Endodermal cell (in vitro differentiated cells): ENCODE data around the gene OTUD3. TPM values are rescaled to one million over a fixed set of nuclear protein-coding genes. Genes with fewer than 3 reads are reported as not detected.
"Not testable (repeated sequence)": the region's sequence is repeated elsewhere in the genome, so short reads cannot be mapped to it uniquely, and the experiment has no call there.

ENCODE experiments used
- DNase-seq: peaks from one replicate; pipeline ENCODE4 v3.0.0-alpha.2; 2017
- H3K27ac ChIP-seq: 2 replicates; pipeline ENCODE4 v1.5.1; 2013; ENCODE audit warnings: mild to moderate bottlenecking, low read depth, low read length, moderate library complexity
- H3K27me3 ChIP-seq: 2 replicates; pipeline ENCODE4 v1.6.1; 2013; ENCODE audit warnings: mild to moderate bottlenecking, low read length, moderate library complexity; ENCODE audit not compliant: insufficient read depth, control insufficient read depth, poor library complexity, severe bottlenecking
- H3K36me3 ChIP-seq: 2 replicates; pipeline ENCODE4 v1.7.0; 2013; ENCODE audit warnings: mild to moderate bottlenecking, low read length, moderate library complexity; ENCODE audit not compliant: control insufficient read depth, insufficient read depth
- H3K4me1 ChIP-seq: one replicate; pipeline ENCODE4 v1.7.0; 2013; ENCODE audit warnings: low read length; ENCODE audit not compliant: control insufficient read depth, insufficient read depth
- H3K4me3 ChIP-seq: 2 replicates; pipeline ENCODE4 v1.5.1; 2013; ENCODE audit warnings: mild to moderate bottlenecking, low read length, moderate library complexity
- H3K9ac ChIP-seq: 2 replicates; pipeline ENCODE4 v1.6.1; 2013; ENCODE audit warnings: mild to moderate bottlenecking, low read length, moderate library complexity; ENCODE audit not compliant: poor library complexity, severe bottlenecking; ENCODE audit errors: extremely low read depth
- H3K9me3 ChIP-seq: 2 replicates; pipeline ENCODE4 v1.6.1; 2013; ENCODE audit warnings: mild to moderate bottlenecking, low read length, moderate library complexity; ENCODE audit not compliant: control insufficient read depth
- H3K27ac Mint-ChIP-seq: 2 replicates; pipeline ENCODE4 v1.8.0; 2020; ENCODE audit warnings: mixed read lengths
- H3K27me3 Mint-ChIP-seq: 2 replicates; pipeline ENCODE4 v1.8.0; 2021; ENCODE audit warnings: mild to moderate bottlenecking, mixed read lengths; ENCODE audit not compliant: insufficient read depth
- H3K36me3 Mint-ChIP-seq: 2 replicates; pipeline ENCODE4 v1.8.0; 2020; ENCODE audit warnings: low read depth, mixed read lengths
- H3K4me1 Mint-ChIP-seq: 2 replicates; pipeline ENCODE4 v1.8.0; 2020; ENCODE audit warnings: mixed read lengths
- H3K4me3 Mint-ChIP-seq: 2 replicates; pipeline ENCODE4 v1.8.0; 2020; ENCODE audit warnings: mild to moderate bottlenecking, moderate library complexity, mixed read lengths
- H3K9me3 Mint-ChIP-seq: 2 replicates; pipeline ENCODE4 v1.8.0; 2020; ENCODE audit warnings: mild to moderate bottlenecking, mixed read lengths
- WGBS, 2 experiments: methylation state at CpG; one replicate each; pipeline versions ENCODE4 v1.1.5 to v1.1.7; 2013; ENCODE audit warnings: missing lambda C conversion rate in 2 of 2, mixed read lengths in 1 of 2; ENCODE audit not compliant: insufficient coverage in 1 of 2, insufficient read length in 1 of 2; 5-methylcytosine and 5-hydroxymethylcytosine counted together
- total RNA-seq, 2 donors: library from RNA; stranded (reverse); fragmentation: NEBNext Ultra II Directional in 1 of 2; extraction: Animal tissue kit (Norgen Biotek cat#: 25700) in 1 of 2; gene quantifications; 2 replicates in 1 of 2; 3 replicates in 1 of 2; pipeline ENCODE4 v1.2.1, GENCODE V29; 2021
- TF ChIP-seq, protein P1 (sequence below): fragments of 200-600 bp; sonication (generic); conservative IDR thresholded peaks from 2 replicates; pipeline ENCODE4 v1.5.0; 2021; ENCODE audit warnings: antibody characterized with exemption, mild to moderate bottlenecking

OTUD3 gene
- total RNA-seq, 2 donors from 2014 or later, result 14.5 to 25.0 TPM

DNA sequence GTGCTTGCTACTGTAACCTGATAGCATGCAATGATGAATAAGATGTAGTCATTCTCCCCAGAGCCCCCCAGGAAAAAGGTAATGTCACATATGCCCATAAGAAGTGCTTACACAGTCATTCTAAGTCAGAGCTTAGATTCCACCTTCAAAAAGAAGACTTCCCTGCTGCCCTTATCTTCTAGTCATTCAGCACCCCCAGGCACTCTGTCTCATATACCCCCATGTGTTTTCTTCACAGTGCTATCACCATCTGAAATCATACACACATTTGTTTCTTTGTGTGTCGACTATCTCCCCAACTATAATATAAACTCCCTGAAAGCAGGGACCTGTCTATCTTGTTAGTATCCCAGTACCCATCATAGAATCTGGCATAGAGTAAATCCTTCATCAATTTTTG is 16.2 kb upstream of the OTUD3 start:
- Mint-ChIP-seq H3K27me3 (peaks cover 17% of the 10 kb centered on the region), H3K27ac (no peak overlapping the region), H3K9me3 (peaks cover 24% of the 10 kb centered on the region), H3K36me3 (no peaks in the 10 kb centered on the region), H3K4me1 (no peaks in the 10 kb centered on the region), H3K4me3 (no peak overlapping the region)
- no peak overlapping the region for H3K4me3 ChIP-seq
- H3K27ac ChIP-seq, result no peak overlapping the region
- 85 to 100% methylated on average over 1 of the region's 1 CpG for WGBS, 2 experiments
- no peaks in the 10 kb centered on the region for H3K4me1 ChIP-seq
- no peak overlapping the region for H3K9ac ChIP-seq
- H3K36me3 ChIP-seq, result no peaks in the 10 kb centered on the region
- TF ChIP-seq, protein P1, sequence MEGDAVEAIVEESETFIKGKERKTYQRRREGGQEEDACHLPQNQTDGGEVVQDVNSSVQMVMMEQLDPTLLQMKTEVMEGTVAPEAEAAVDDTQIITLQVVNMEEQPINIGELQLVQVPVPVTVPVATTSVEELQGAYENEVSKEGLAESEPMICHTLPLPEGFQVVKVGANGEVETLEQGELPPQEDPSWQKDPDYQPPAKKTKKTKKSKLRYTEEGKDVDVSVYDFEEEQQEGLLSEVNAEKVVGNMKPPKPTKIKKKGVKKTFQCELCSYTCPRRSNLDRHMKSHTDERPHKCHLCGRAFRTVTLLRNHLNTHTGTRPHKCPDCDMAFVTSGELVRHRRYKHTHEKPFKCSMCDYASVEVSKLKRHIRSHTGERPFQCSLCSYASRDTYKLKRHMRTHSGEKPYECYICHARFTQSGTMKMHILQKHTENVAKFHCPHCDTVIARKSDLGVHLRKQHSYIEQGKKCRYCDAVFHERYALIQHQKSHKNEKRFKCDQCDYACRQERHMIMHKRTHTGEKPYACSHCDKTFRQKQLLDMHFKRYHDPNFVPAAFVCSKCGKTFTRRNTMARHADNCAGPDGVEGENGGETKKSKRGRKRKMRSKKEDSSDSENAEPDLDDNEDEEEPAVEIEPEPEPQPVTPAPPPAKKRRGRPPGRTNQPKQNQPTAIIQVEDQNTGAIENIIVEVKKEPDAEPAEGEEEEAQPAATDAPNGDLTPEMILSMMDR, result no peak
- no peaks in the 10 kb centered on the region for H3K27me3 ChIP-seq
- DNase-seq, result no peak
- peaks cover 15% of the 10 kb centered on the region for H3K9me3 ChIP-seq

DNA sequence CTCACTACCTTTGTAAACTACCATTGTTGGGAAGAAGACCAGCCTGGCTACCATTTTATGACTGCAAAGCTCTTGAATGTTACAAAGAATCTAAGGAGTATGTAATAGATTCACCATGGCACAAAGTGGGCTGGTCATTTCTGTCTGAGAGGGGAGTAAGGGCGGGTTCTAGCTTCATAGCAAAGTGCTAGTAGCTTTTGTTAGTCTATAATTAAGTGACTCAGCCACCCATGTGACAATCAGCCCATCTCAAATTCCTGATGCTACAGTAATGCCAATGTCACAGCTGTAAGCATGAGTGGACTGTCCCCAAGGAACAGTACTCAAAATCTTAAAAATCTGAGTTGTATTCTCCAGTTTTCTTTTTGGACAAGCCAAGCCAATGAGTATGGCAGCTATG is 15.4 kb upstream of the OTUD3 start:
- WGBS, 2 experiments, result 60 to 89% methylated on average over 1 of the region's 1 CpG
- Mint-ChIP-seq H3K27me3 (peaks cover 17% of the 10 kb centered on the region), H3K9me3 (peaks cover 24% of the 10 kb centered on the region), H3K4me1 (no peaks in the 10 kb centered on the region), H3K4me3 (no peak overlapping the region), H3K27ac (no peak overlapping the region), H3K36me3 (no peaks in the 10 kb centered on the region)
- TF ChIP-seq, protein P1, result no peak
- no peak overlapping the region for H3K27ac ChIP-seq
- H3K4me3 ChIP-seq, result no peak overlapping the region
- DNase-seq, result no peak
- H3K9me3 ChIP-seq, result peaks cover 15% of the 10 kb centered on the region
- H3K9ac ChIP-seq, result no peak overlapping the region
- no peaks in the 10 kb centered on the region for H3K36me3 ChIP-seq
- H3K27me3 ChIP-seq, result no peaks in the 10 kb centered on the region
- no peaks in the 10 kb centered on the region for H3K4me1 ChIP-seq

DNA sequence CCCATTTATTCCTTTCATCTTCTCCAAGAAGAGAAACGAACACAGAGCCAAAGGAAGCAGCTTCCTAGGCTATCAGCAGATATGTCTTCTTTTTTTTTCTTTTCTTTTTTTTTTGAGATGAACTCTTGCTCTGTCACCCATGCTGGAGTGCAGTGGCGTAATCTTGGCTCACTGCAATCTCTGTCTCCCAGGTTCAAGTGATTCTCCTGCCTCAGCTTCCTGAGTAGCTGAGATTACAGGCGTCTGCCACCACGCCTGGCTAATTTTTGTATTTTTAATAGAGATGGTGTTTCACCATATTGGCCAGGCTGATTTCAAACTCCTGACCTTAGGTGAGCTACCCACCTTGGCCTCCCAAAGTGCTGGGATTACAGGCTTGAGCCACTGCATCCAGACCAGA is 13.6 kb upstream of the OTUD3 start:
- not testable (repeated sequence) for H3K9me3 ChIP-seq, H3K27ac Mint-ChIP-seq, H3K4me3 Mint-ChIP-seq, DNase-seq, H3K36me3 Mint-ChIP-seq, H3K4me1 ChIP-seq, H3K27ac ChIP-seq, H3K4me3 ChIP-seq, H3K27me3 ChIP-seq, H3K9ac ChIP-seq, H3K4me1 Mint-ChIP-seq, H3K36me3 ChIP-seq
- Mint-ChIP-seq H3K9me3 (peaks cover 10% of the 10 kb centered on the region), H3K27me3 (peaks cover 12% of the 10 kb centered on the region)
- 91 to 100% methylated on average over 1 to 4 of the region's 4 CpGs for WGBS, 2 experiments

DNA sequence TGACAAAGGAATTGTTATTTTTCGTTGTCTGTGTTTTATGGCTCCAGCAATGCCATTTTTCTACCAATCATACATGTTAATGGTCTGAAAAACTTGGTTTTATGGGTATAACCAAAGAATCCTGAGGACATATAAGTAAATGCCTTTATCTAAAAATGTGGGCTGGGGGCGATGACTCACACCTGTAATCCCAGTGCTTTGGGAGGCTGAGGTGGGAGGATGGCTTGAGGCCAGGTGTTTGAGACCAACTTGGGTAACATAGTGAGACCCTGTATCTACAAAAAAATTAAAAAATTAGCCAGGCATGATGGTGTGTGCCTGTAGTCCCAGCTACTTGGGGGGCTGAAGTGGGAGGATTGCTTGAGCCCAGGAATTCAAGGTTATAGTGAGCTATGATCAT is 12.7 kb upstream of the OTUD3 start:
- not testable (repeated sequence) for H3K4me1 Mint-ChIP-seq, H3K27ac Mint-ChIP-seq, H3K9me3 ChIP-seq, H3K27ac ChIP-seq, H3K36me3 Mint-ChIP-seq, H3K4me1 ChIP-seq, H3K27me3 Mint-ChIP-seq, H3K9me3 Mint-ChIP-seq, H3K9ac ChIP-seq, DNase-seq, H3K4me3 Mint-ChIP-seq, H3K4me3 ChIP-seq, H3K27me3 ChIP-seq, H3K36me3 ChIP-seq
- 96 to 100% methylated on average over 1 of the region's 2 CpGs for WGBS, 2 experiments
